Body of pancreas (tissue), 4 donors: Measurements from ENCODE around the gene ST6GALNAC6. TPM values are rescaled to one million over a fixed set of nuclear protein-coding genes. Genes with fewer than 3 reads are reported as not detected.
A peak's percentile ranks its signal among the peaks of the same experiment; 100 is the strongest.

Experiments
- ATAC-seq: fragments of 150-250 bp; one replicate; pipeline ENCODE4 v1.9.1; 2016
- DNase-seq, 4 donors: peaks; one replicate each; pipeline ENCODE4 v3.0.0-alpha.2; 2019
- H3K27ac ChIP-seq, 4 donors: fragments of 200-600 bp; sonication (generic); 1 replicate in 3 of 4; 2 replicates in 1 of 4; pipeline versions ENCODE4 v1.5.1 to v1.6.1; 2016 to 2019; ENCODE audit warnings: mild to moderate bottlenecking in 1 of 4, mixed read lengths in 1 of 4, moderate library complexity in 1 of 4
- H3K27me3 ChIP-seq, 2 donors: fragments of 200-600 bp; sonication (generic); one replicate each; pipeline ENCODE4 v1.6.0; 2016; ENCODE audit warnings: mild to moderate bottlenecking in 1 of 2
- H3K36me3 ChIP-seq, 2 donors: fragments of 200-600 bp; sonication (generic); replicated peaks in 1 of 2; 2 replicates each; pipeline ENCODE4 v1.5.1; 2016; ENCODE audit warnings: low read depth in 2 of 2; ENCODE audit not compliant: insufficient read depth in 1 of 2
- H3K4me1 ChIP-seq: fragments of 200-600 bp; sonication (generic); one replicate; pipeline ENCODE4 v1.6.0; 2016
- H3K4me3 ChIP-seq, 2 donors: fragments of 200-600 bp; sonication (generic); 1 replicate in 1 of 2; 2 replicates in 1 of 2; pipeline ENCODE4 v1.5.1; 2016 to 2019
- H3K9me3 ChIP-seq, 3 donors: fragments of 200-600 bp; sonication (generic); 1 replicate in 2 of 3; 2 replicates in 1 of 3; pipeline ENCODE4 v1.5.1; 2016
- CTCF ChIP-seq, 7 experiments: fragments of 450-650 bp in 4 of 7; fragments of 200-600 bp in 3 of 7; sonication (generic) in 3 of 7; IDR thresholded peaks; one replicate each; pipeline ENCODE4 v1.5.1; 2016 to 2019; ENCODE audit warnings: antibody characterized with exemption in 7 of 7
- POLR2A ChIP-seq, 3 donors: fragments of 450-650 bp; IDR thresholded peaks; one replicate each; pipeline ENCODE4 v1.6.1; 2016; ENCODE audit warnings: antibody characterized with exemption in 3 of 3, mild to moderate bottlenecking in 2 of 3
- WGBS, 2 donors: methylation state at CpG; one replicate each; pipeline ENCODE4 v1.1.5; 2017; 5-methylcytosine and 5-hydroxymethylcytosine counted together
- intact Hi-C: fragments of 100-400 bp; cut with DNase I; formaldehyde crosslinking; loops from one replicate; pipeline ENCODE4 v1.15.1; 2023
- total RNA-seq, 2 donors: library from RNA; depleted of rRNA; stranded (reverse); fragments of >200 nt; gene quantifications; one replicate each; pipeline ENCODE4 v1.1.0, GENCODE V29; 2016

The ST6GALNAC6 gene
- total RNA-seq = 10 to 100 TPM; 46.1 to 66.7 TPM

- Histone ChIP-seq H3K9me3 (no peaks in the 10 kb centered on the region), H3K4me1 (peaks cover 47% of the 10 kb centered on the region), H3K4me3 (peak within 1 kb of the TSS; percentile 57 to 95), H3K27me3 (no peaks in the 10 kb centered on the region), H3K27ac (peak within 1 kb of the TSS; percentile 33 to 89 (median 78)), H3K36me3 (peaks cover 2 to 9% of the 10 kb centered on the region in 2 donors)
- ATAC-seq (peak; percentile 81), DNase-seq (peak; percentile 62 to 79 (median 74))
- TF ChIP-seq POLR2A (IDR thresholded peaks at IDR 0.05) (peak in 2 of 3 donors; percentile 14 to 27), CTCF (IDR thresholded peaks at IDR 0.05) (peak in 1 of 7 experiments; percentile 2)
- WGBS, 2 donors = 1 to 20% methylated on average over 1 to 49 of the region's 89 CpGs
- intact Hi-C loops = no loop called here
Observed at GRCh38 chr9:127899128-127899943, at the start of gene ST6GALNAC6. ST6GALNAC6 (minus strand) TSS chr9:127899603; CDS start chr9:127897981, 1,622 bp downstream.

- no peak for DNase-seq
- peaks cover 0 to 7% of the 10 kb centered on the region in 2 donors for H3K36me3 ChIP-seq
- no peak for ATAC-seq
- peaks cover 36% of the 10 kb centered on the region for H3K4me1 ChIP-seq
- no peaks in the 10 kb centered on the region for H3K9me3 ChIP-seq
- intact Hi-C loops = loop anchor here (10.0 kb wide), 1 partner anchor 177 kb away; the partner anchor contains the start of gene PTGES2
- H3K27ac ChIP-seq = peak overlapping the region in 3 of 4 donors; percentile 11 to 30 (median 28)
- TF ChIP-seq CTCF (IDR thresholded peaks at IDR 0.05) (no peak), POLR2A (IDR thresholded peaks at IDR 0.05) (no peak)
- no peaks in the 10 kb centered on the region for H3K27me3 ChIP-seq
- no peak overlapping the region for H3K4me3 ChIP-seq
- WGBS, 2 donors = 75 to 83% methylated on average over 10 to 17 of the region's 17 CpGs
Observed at GRCh38 chr9:127947841-127948710, 48.7 kb upstream of the ST6GALNAC6 start.

- DNase-seq (no peak), ATAC-seq (no peak)
- Histone ChIP-seq H3K36me3 (peaks cover 0 to 7% of the 10 kb centered on the region in 2 donors), H3K4me3 (no peak overlapping the region), H3K4me1 (peaks cover 28% of the 10 kb centered on the region), H3K27ac (peak overlapping the region in 1 of 4 donors; percentile 18), H3K27me3 (no peaks in the 10 kb centered on the region), H3K9me3 (no peaks in the 10 kb centered on the region)
- intact Hi-C loops = loop anchor here (10.0 kb wide), 1 partner anchor 178 kb away; the partner anchor contains the start of gene PTGES2
- 55 to 80% methylated on average over 2 to 3 of the region's 3 CpGs for WGBS, 2 donors
- TF ChIP-seq POLR2A (IDR thresholded peaks at IDR 0.05) (no peak), CTCF (IDR thresholded peaks at IDR 0.05) (no peak)
Observed at GRCh38 chr9:127946728-127947127, 47.3 kb upstream of the ST6GALNAC6 start.

- Histone ChIP-seq H3K4me3 (no peak overlapping the region), H3K27ac (peak overlapping the region in 1 of 4 donors; percentile 18), H3K9me3 (no peaks in the 10 kb centered on the region), H3K27me3 (no peaks in the 10 kb centered on the region), H3K4me1 (peaks cover 23% of the 10 kb centered on the region), H3K36me3 (peaks cover 0 to 7% of the 10 kb centered on the region in 2 donors)
- WGBS, 2 donors = 91 to 94% methylated on average over 5 to 9 of the region's 9 CpGs
- intact Hi-C loops = loop anchor here (10.0 kb wide), 1 partner anchor 179 kb away; the partner anchor contains the start of gene PTGES2
- ATAC-seq (no peak), DNase-seq (no peak)
- TF ChIP-seq CTCF (IDR thresholded peaks at IDR 0.05) (no peak), POLR2A (IDR thresholded peaks at IDR 0.05) (no peak)
Observed at GRCh38 chr9:127945942-127946341, 46.5 kb upstream of the ST6GALNAC6 start.
